ENCODE data around the gene TMEM139.

DNA sequence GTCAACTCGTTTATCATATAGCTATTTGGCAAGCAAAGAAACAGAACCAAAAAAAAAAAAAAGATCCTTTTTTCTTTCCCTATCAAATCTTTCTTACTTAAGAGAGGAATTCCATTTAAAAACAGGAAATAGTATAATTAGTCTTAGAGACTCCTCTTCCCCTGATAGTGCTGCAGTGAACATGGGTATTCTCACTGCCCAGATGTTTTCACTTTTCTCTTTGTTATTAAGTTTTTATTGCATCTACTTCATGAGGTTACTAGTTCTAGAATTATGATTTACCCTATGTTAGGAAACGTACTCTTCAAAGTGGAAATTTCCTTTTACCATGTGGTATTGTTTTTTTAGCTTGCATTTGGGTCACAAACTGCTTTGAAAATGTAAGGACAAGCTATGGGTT is 11.9 kb downstream of the TMEM139 start:
- TF ChIP-seq, protein P1, sequence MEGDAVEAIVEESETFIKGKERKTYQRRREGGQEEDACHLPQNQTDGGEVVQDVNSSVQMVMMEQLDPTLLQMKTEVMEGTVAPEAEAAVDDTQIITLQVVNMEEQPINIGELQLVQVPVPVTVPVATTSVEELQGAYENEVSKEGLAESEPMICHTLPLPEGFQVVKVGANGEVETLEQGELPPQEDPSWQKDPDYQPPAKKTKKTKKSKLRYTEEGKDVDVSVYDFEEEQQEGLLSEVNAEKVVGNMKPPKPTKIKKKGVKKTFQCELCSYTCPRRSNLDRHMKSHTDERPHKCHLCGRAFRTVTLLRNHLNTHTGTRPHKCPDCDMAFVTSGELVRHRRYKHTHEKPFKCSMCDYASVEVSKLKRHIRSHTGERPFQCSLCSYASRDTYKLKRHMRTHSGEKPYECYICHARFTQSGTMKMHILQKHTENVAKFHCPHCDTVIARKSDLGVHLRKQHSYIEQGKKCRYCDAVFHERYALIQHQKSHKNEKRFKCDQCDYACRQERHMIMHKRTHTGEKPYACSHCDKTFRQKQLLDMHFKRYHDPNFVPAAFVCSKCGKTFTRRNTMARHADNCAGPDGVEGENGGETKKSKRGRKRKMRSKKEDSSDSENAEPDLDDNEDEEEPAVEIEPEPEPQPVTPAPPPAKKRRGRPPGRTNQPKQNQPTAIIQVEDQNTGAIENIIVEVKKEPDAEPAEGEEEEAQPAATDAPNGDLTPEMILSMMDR (IDR thresholded peaks at IDR 0.05): no peak
- no peak for TF ChIP-seq POLR2A (IDR thresholded peaks at IDR 0.05)
